Right atrium auricular region (tissue), 2 donors: ENCODE data around the gene METRNL. TPM values are rescaled to one million over a fixed set of nuclear protein-coding genes. Genes with fewer than 3 reads are reported as not detected.

Experiments
- DNase-seq: peaks from one replicate; pipeline ENCODE4 v3.0.0-alpha.2; 2019; ENCODE audit warnings: low spot score
- H3K27ac ChIP-seq, 2 donors: fragments of 200-600 bp; sonication (generic); 1 replicate in 1 of 2; 2 replicates in 1 of 2; pipeline ENCODE4 v1.5.1; 2016 to 2019
- H3K27me3 ChIP-seq, 2 donors: fragments of 200-600 bp; sonication (generic); one replicate each; pipeline versions ENCODE4 v1.5.1 to v1.6.0; 2017 to 2019
- H3K36me3 ChIP-seq: fragments of 200-600 bp; sonication (generic); one replicate; pipeline ENCODE4 v1.5.1; 2016
- H3K4me1 ChIP-seq, 2 donors: fragments of 200-600 bp; sonication (generic); one replicate each; pipeline versions ENCODE4 v1.5.1 to v1.6.0; 2017 to 2019
- H3K4me3 ChIP-seq, 2 donors: fragments of 200-600 bp; sonication (generic); 1 replicate in 1 of 2; 2 replicates in 1 of 2; pipeline ENCODE4 v1.5.1; 2017 to 2019; ENCODE audit warnings: mild to moderate bottlenecking in 1 of 2, moderate library complexity in 1 of 2
- H3K9me3 ChIP-seq, 2 donors: fragments of 200-600 bp; sonication (generic); one replicate each; pipeline ENCODE4 v1.5.1; 2019
- CTCF ChIP-seq, 2 donors: fragments of 200-600 bp; sonication (generic); IDR thresholded peaks; one replicate each; pipeline ENCODE4 v1.5.1; 2019; ENCODE audit warnings: antibody characterized with exemption in 2 of 2
- total RNA-seq, 2 donors: library from RNA; depleted of rRNA; stranded (reverse); fragments of >200 nt; gene quantifications; one replicate each; pipeline ENCODE4 v1.1.0, GENCODE V29; 2016

Gene METRNL
- total RNA-seq, 2 donors from 2014 or later = 62.9 to 104 TPM

- TF ChIP-seq CTCF (IDR thresholded peaks at IDR 0.05) = peak in 1 of 2 donors; percentile 31
- H3K4me3 ChIP-seq = no peak overlapping the region
- no peak overlapping the region for H3K27ac ChIP-seq
- H3K27me3 ChIP-seq = no peaks in the 10 kb centered on the region
- H3K36me3 ChIP-seq = no peaks in the 10 kb centered on the region
- H3K4me1 ChIP-seq = peaks cover 0 to 24% of the 10 kb centered on the region in 2 donors
- H3K9me3 ChIP-seq = no peaks in the 10 kb centered on the region
- no peak for DNase-seq
Observed at GRCh38 chr17:83076938-83077337, 2.5 kb upstream of the METRNL start.

GRCh38 chr17:83077411-83077810 is 2.0 kb upstream of the METRNL start:
- no peak for TF ChIP-seq CTCF (IDR thresholded peaks at IDR 0.05)
- Histone ChIP-seq H3K27me3 (no peaks in the 10 kb centered on the region), H3K9me3 (no peaks in the 10 kb centered on the region), H3K27ac (no peak overlapping the region), H3K4me1 (peaks cover 0 to 29% of the 10 kb centered on the region in 2 donors), H3K36me3 (no peaks in the 10 kb centered on the region), H3K4me3 (no peak overlapping the region)
- no peak for DNase-seq

DNA sequence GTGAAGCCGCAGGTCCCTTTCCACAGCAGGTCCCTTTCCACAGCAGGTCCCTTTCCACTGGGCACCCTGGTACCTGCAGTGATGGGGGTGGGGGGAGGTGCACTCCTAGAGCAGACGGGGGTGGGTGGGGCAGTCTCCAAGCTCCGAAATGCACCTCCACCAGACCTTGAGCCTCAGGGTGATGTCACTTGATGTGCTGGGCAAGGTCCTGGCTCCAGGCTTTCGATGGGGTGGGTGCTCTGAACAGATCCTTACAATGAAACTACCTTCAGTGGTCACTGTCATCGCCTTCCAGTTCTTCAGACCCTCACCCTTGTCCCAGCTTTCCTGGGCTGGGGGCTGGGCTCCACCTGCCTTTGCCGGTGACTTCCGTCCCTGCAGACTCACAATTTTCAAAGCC is 1.5 kb upstream of the METRNL start:
- Histone ChIP-seq H3K27me3 (no peaks in the 10 kb centered on the region), H3K36me3 (no peaks in the 10 kb centered on the region), H3K4me3 (no peak overlapping the region), H3K9me3 (no peaks in the 10 kb centered on the region), H3K27ac (no peak overlapping the region), H3K4me1 (peaks cover 0 to 34% of the 10 kb centered on the region in 2 donors)
- TF ChIP-seq CTCF (IDR thresholded peaks at IDR 0.05) = no peak
- DNase-seq = no peak

- Histone ChIP-seq H3K27ac (peak overlapping the region; percentile 73 to 82), H3K9me3 (no peaks in the 10 kb centered on the region), H3K4me1 (peaks cover 0 to 41% of the 10 kb centered on the region in 2 donors), H3K36me3 (no peaks in the 10 kb centered on the region), H3K27me3 (no peaks in the 10 kb centered on the region), H3K4me3 (peak overlapping the region; percentile 80 to 84)
- DNase-seq = no peak
- TF ChIP-seq CTCF (IDR thresholded peaks at IDR 0.05) = no peak
Observed at GRCh38 chr17:83078378-83079351, 744 bp upstream of the METRNL start.

DNA sequence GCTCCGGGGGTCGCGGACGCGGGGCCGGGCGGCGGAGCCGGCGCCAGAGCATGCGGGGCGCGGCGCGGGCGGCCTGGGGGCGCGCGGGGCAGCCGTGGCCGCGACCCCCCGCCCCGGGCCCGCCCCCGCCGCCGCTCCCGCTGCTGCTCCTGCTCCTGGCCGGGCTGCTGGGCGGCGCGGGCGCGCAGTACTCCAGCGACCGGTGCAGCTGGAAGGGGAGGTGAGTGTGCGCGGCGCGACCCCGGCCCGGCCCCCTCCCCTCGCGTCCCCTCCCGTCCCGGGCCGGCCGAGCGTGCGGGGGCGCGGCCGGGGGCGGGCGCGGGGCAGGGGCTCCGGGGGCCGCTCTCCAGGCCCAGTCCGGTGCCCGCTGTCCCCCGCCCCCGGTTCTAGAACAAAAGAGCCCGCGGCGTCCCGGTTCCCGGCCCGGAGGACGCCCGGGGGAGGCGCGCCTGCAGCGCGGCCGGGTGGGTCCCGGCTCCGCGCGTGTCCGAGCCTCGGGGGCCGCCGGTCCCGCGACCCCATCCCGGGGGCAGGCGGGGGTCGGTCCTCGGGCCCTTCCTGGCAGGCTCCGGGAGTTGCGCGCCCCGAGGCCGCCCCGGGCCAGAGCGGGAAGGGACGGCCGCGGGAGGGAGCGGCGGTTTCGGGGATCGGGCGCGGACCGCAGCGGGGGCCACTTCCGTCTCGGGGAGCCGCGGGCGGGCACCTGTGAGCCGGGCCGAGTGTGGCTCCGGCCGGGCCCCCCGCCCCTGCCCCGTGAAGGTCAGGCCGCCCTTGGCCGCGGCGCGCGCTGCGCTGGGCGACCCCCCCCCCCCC is 563 bp downstream of the METRNL start:
- Histone ChIP-seq H3K36me3 (peaks cover 3% of the 10 kb centered on the region), H3K27me3 (no peaks in the 10 kb centered on the region), H3K4me1 (peaks cover 0 to 54% of the 10 kb centered on the region in 2 donors), H3K27ac (peak overlapping the region; percentile 88 to 91), H3K4me3 (peak overlapping the region; percentile 80), H3K9me3 (no peaks in the 10 kb centered on the region)
- TF ChIP-seq CTCF (IDR thresholded peaks at IDR 0.05) = no peak
- DNase-seq = no peak
